ENCODE results near the gene GAA. TPM values are rescaled to one million over a fixed set of nuclear protein-coding genes. Genes with fewer than 3 reads are reported as not detected.
A peak's percentile ranks its signal among the peaks of the same experiment; 100 is the strongest.
"Not testable (repeated sequence)": the region's sequence is repeated elsewhere in the genome, so short reads cannot be mapped to it uniquely, and the experiment has no call there.

The GAA gene
- total RNA-seq, 1 donor, result 76.7 TPM

DNA sequence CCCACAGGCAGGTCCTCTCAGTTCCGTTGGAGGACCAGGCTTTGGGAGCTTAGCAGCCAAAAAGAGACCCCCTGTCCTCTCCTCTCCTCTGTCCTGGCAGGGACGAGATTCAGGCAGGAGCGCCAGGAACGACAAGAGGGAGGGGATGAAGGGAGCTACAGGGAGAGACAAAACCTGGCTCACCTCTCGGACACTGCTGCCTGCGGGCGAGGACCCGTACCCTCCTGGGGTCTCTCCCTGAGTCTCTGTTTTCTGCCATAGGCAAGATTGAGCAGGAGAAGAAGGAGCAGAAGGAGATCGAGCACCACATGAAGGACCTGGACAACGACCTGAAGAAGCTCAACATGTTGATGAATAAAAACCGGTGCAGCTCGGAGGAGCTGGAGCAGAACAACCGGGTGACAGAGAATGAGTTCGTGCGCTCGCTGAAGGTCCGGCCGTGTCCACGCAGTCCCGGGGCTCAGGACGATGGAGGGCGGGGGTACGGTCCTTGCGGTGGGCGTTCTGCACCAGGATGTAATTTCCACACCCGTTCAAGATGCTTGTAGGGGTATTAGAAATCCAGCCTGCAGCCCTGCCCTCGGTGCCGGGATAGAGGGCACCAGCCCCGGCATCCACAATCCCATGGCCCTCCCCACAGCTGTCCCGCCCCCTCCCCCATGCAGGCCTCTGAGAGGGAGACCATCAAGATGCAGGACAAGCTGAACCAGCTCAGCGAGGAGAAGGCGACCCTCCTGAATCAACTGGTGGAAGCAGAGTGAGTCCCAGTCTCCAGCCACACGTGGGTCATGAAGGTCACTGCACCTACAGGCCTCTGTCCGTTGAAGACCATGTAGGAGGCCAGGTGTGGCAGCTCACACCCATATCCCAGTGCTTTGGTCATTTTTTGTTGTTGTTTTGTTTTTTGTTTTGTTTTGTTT is 13.8 kb upstream of the GAA start:
- peak; percentile 50 for DNase-seq (ENCODE audit: insufficient read length, low spot score, missing footprints)
- no peaks in the 10 kb centered on the region for H3K36me3 ChIP-seq (ENCODE audit: insufficient read depth, low read length)
- H3K4me3 ChIP-seq (ENCODE audit: insufficient read depth, low read length), result no peak overlapping the region
- no peak overlapping the region for H3K27ac ChIP-seq (ENCODE audit: low read depth, low read length)
- H2AFZ ChIP-seq (ENCODE audit: low read length), result no peak overlapping the region
- H3K27me3 ChIP-seq (ENCODE audit: insufficient read depth, low read length), result peaks cover 2% of the 10 kb centered on the region
- H3K9me3 ChIP-seq (ENCODE audit: low read depth, low read length), result no peaks in the 10 kb centered on the region
- H3K79me2 ChIP-seq (ENCODE audit: insufficient read depth, low read length), result no peaks in the 10 kb centered on the region
- no peak overlapping the region for H3K4me2 ChIP-seq (ENCODE audit: insufficient read depth, low read length)
- peaks cover 3% of the 10 kb centered on the region for H3K4me1 ChIP-seq (ENCODE audit: insufficient read depth, low read length)
- no peaks in the 10 kb centered on the region for H4K20me1 ChIP-seq (ENCODE audit: insufficient read depth, low read length)
- TF ChIP-seq, protein P1, sequence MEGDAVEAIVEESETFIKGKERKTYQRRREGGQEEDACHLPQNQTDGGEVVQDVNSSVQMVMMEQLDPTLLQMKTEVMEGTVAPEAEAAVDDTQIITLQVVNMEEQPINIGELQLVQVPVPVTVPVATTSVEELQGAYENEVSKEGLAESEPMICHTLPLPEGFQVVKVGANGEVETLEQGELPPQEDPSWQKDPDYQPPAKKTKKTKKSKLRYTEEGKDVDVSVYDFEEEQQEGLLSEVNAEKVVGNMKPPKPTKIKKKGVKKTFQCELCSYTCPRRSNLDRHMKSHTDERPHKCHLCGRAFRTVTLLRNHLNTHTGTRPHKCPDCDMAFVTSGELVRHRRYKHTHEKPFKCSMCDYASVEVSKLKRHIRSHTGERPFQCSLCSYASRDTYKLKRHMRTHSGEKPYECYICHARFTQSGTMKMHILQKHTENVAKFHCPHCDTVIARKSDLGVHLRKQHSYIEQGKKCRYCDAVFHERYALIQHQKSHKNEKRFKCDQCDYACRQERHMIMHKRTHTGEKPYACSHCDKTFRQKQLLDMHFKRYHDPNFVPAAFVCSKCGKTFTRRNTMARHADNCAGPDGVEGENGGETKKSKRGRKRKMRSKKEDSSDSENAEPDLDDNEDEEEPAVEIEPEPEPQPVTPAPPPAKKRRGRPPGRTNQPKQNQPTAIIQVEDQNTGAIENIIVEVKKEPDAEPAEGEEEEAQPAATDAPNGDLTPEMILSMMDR (IDR thresholded peaks at IDR 0.05; ENCODE audit: extremely low read depth, low read depth, low read length), result no peak

DNA sequence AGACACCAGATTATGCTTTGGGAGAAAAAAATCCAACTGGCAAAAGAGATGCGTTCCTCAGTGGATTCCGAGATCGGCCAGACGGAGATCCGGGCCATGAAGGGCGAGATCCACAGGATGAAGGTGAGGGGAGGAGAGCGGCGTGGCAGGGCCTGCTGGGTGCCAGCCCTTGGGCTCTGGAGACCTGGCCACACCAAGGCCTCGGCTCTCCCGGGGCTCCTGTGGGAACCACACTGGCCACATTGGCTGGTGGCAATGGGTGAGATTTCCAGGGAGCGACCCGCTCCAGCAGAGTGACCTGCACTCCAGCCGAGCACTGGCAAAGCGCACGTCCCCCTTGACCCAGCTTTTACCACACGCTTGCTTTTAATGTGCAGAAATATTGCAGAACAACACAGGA is 11.6 kb upstream of the GAA start:
- Histone ChIP-seq H3K79me2 (ENCODE audit: insufficient read depth, low read length) (no peaks in the 10 kb centered on the region), H4K20me1 (ENCODE audit: insufficient read depth, low read length) (no peaks in the 10 kb centered on the region), H3K4me2 (ENCODE audit: insufficient read depth, low read length) (no peak overlapping the region), H3K27ac (ENCODE audit: low read depth, low read length) (no peak overlapping the region), H3K27me3 (ENCODE audit: insufficient read depth, low read length) (peaks cover 2% of the 10 kb centered on the region), H3K9me3 (ENCODE audit: low read depth, low read length) (no peaks in the 10 kb centered on the region), H3K4me3 (ENCODE audit: insufficient read depth, low read length) (no peak overlapping the region), H3K36me3 (ENCODE audit: insufficient read depth, low read length) (no peaks in the 10 kb centered on the region), H3K4me1 (ENCODE audit: insufficient read depth, low read length) (no peaks in the 10 kb centered on the region), H2AFZ (ENCODE audit: low read length) (no peak overlapping the region)
- peak; percentile 23 for DNase-seq (ENCODE audit: insufficient read length, low spot score, missing footprints)
- TF ChIP-seq, protein P1 (IDR thresholded peaks at IDR 0.05; ENCODE audit: extremely low read depth, low read depth, low read length), result no peak

DNA sequence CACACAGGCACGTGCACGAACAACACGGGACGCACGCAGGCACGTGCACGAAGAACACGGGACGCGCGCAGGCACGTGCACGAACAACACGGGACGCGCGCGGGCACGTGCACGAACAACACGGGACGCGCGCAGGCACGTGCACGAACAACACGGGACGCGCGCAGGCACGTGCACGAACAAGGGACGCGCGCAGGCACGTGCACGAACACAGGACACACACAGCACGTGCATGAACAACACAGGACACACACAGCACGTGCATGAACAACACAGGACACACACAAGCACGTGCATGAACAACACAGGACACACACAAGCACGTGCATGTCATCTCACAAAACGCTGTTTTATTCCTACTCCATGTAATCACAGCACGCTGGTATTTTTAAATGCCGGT is 11.2 kb upstream of the GAA start:
- not testable (repeated sequence) for H3K27me3 ChIP-seq (ENCODE audit: insufficient read depth, low read length); H3K27ac ChIP-seq (ENCODE audit: low read depth, low read length); H3K4me2 ChIP-seq (ENCODE audit: insufficient read depth, low read length); H3K4me1 ChIP-seq (ENCODE audit: insufficient read depth, low read length); H2AFZ ChIP-seq (ENCODE audit: low read length); H4K20me1 ChIP-seq (ENCODE audit: insufficient read depth, low read length); H3K4me3 ChIP-seq (ENCODE audit: insufficient read depth, low read length); DNase-seq (ENCODE audit: insufficient read length, low spot score, missing footprints); H3K79me2 ChIP-seq (ENCODE audit: insufficient read depth, low read length); H3K9me3 ChIP-seq (ENCODE audit: low read depth, low read length); H3K36me3 ChIP-seq (ENCODE audit: insufficient read depth, low read length)

DNA sequence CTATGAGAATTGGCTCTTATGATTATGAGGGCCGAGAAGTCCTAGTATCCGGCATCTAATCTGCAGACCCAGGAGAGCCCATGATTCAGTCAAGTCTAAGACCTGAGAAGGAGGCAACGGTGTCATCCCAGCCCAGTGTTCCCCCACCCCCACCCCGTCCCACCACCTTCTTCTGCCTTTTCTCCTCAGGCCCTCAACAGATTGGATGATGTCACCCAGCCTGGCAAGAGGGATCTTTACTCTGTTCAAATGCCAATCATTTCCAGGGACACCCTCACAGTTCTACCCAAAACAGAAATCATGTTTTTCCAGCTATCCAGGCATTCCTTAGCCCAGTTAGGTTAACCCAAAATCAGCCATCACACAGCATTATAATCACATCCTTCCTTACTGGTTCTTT is 10.0 kb upstream of the GAA start:
- Histone ChIP-seq H3K27ac (ENCODE audit: low read depth, low read length) (no peak overlapping the region), H2AFZ (ENCODE audit: low read length) (no peak overlapping the region), H3K36me3 (ENCODE audit: insufficient read depth, low read length) (no peaks in the 10 kb centered on the region), H3K79me2 (ENCODE audit: insufficient read depth, low read length) (no peaks in the 10 kb centered on the region), H4K20me1 (ENCODE audit: insufficient read depth, low read length) (no peaks in the 10 kb centered on the region), H3K4me2 (ENCODE audit: insufficient read depth, low read length) (no peak overlapping the region), H3K9me3 (ENCODE audit: low read depth, low read length) (no peaks in the 10 kb centered on the region), H3K4me1 (ENCODE audit: insufficient read depth, low read length) (no peaks in the 10 kb centered on the region), H3K4me3 (ENCODE audit: insufficient read depth, low read length) (no peak overlapping the region), H3K27me3 (ENCODE audit: insufficient read depth, low read length) (peaks cover 2% of the 10 kb centered on the region)
- TF ChIP-seq, protein P1 (IDR thresholded peaks at IDR 0.05; ENCODE audit: extremely low read depth, low read depth, low read length), result no peak
- peak; percentile 53 for DNase-seq (ENCODE audit: insufficient read length, low spot score, missing footprints)
